H1 (cell line): ENCODE results near the gene TRDN. TPM values are rescaled to one million over a fixed set of nuclear protein-coding genes. Genes with fewer than 3 reads are reported as not detected.

Experiments
- CTCF ChIA-PET: fragments of 300-600 bp; sonication (Branson Sonifier 250); formaldehyde crosslinking; loops from one replicate; lab custom pipeline; 2021; ENCODE audit not compliant: partially characterized antibody; lab: Charles Lee
- POLR2A ChIA-PET: fragments of 300-600 bp; sonication (Branson Sonifier 250); formaldehyde crosslinking; loops from one replicate; lab custom pipeline; 2021; ENCODE audit warnings: inconsistent platforms; ENCODE audit not compliant: partially characterized antibody; lab: Charles Lee
- DNase-seq, 2 experiments: peaks; one replicate each; pipeline versions ENCODE4 v3.0.0 to v3.0.0-alpha.2; 2010 to 2022; ENCODE audit warnings: low spot score in 2 of 2, low read depth in 1 of 2, mixed read lengths in 1 of 2
- FAIRE-seq: peaks from 2 replicates; lab custom pipeline; 2011; peaks lifted over from hg19 to GRCh38; lab: Jason Lieb, UNC
- H2AFZ ChIP-seq: 2 replicates; pipeline ENCODE4 v1.8.1; 2012; ENCODE audit warnings: low read length, inconsistent platforms
- H2AK5ac ChIP-seq: 2 replicates; pipeline ENCODE4 v1.6.1; 2013; ENCODE audit warnings: low read depth, low read length
- H2BK120ac ChIP-seq: replicated peaks from 2 replicates; pipeline ENCODE3; 2013; ENCODE audit warnings: low read depth, low read length, inconsistent platforms
- H2BK12ac ChIP-seq: 2 replicates; pipeline ENCODE4 v1.6.1; 2013; ENCODE audit warnings: low read depth, low read length
- H2BK15ac ChIP-seq: 2 replicates; pipeline ENCODE4 v1.6.1; 2013; ENCODE audit warnings: low read length
- H2BK20ac ChIP-seq: 2 replicates; pipeline ENCODE4 v1.6.1; 2013; ENCODE audit warnings: low read length
- H2BK5ac ChIP-seq: 2 replicates; pipeline ENCODE4 v1.6.1; 2013; ENCODE audit warnings: low read depth, low read length
- H3K14ac ChIP-seq: 2 replicates; pipeline ENCODE4 v1.6.1; 2013; ENCODE audit warnings: inconsistent platforms; ENCODE audit not compliant: insufficient read length
- H3K18ac ChIP-seq: 2 replicates; pipeline ENCODE4 v1.6.1; 2013; ENCODE audit warnings: low read length; ENCODE audit errors: extremely low read depth
- H3K23ac ChIP-seq: 2 replicates; pipeline ENCODE4 v1.6.1; 2013; ENCODE audit warnings: inconsistent platforms; ENCODE audit not compliant: insufficient read length
- H3K23me2 ChIP-seq: 2 replicates; pipeline ENCODE4 v1.6.1; 2013; ENCODE audit warnings: low read depth, low read length
- H3K27ac ChIP-seq: 2 replicates; pipeline ENCODE4 v1.6.1; 2011; ENCODE audit warnings: low read depth, low read length, inconsistent platforms
- H3K27me3 ChIP-seq, 4 experiments: replicated peaks in 1 of 4; 1 replicate in 1 of 4; 2 replicates in 3 of 4; pipeline versions ENCODE4 v1.6.1 to v1.8.1; 2011 to 2013; ENCODE audit warnings: low read length in 3 of 4, mild to moderate bottlenecking in 3 of 4, inconsistent platforms in 2 of 4, mixed read lengths in 2 of 4, moderate library complexity in 1 of 4; ENCODE audit not compliant: control insufficient read depth in 3 of 4, insufficient read depth in 3 of 4; ENCODE audit errors: extremely low read depth in 1 of 4
- H3K36me3 ChIP-seq, 4 experiments: 2 replicates each; pipeline versions ENCODE4 v1.6.1 to v1.8.1; 2011 to 2013; ENCODE audit warnings: mild to moderate bottlenecking in 4 of 4, low read length in 3 of 4, moderate library complexity in 2 of 4, control low read depth in 1 of 4, inconsistent platforms in 1 of 4; ENCODE audit not compliant: insufficient read depth in 4 of 4, control insufficient read depth in 2 of 4
- H3K4ac ChIP-seq: replicated peaks from 2 replicates; pipeline ENCODE3; 2013; ENCODE audit warnings: low read length, low read depth, mixed read lengths, inconsistent platforms; ENCODE audit not compliant: insufficient read length
- H3K4me1 ChIP-seq, 4 experiments: replicated peaks in 1 of 4; 1 replicate in 1 of 4; 2 replicates in 3 of 4; pipeline versions ENCODE4 v1.6.1 to v1.8.1; 2011 to 2013; ENCODE audit warnings: low read length in 3 of 4, inconsistent platforms in 2 of 4, mixed read lengths in 1 of 4; ENCODE audit not compliant: insufficient read depth in 4 of 4, control insufficient read depth in 3 of 4
- H3K4me2 ChIP-seq, 2 experiments: 2 replicates each; pipeline versions ENCODE4 v1.6.1 to v1.8.1; 2011 to 2013; ENCODE audit warnings: low read depth in 2 of 2, low read length in 2 of 2, control low read depth in 1 of 2, inconsistent platforms in 1 of 2, mild to moderate bottlenecking in 1 of 2; ENCODE audit not compliant: insufficient read depth in 1 of 2
- H3K4me3 ChIP-seq, 4 experiments: fragments of 200-600, 300-600 bp in 1 of 4; sonication (generic), shearing (Covaris generic), sonication (Bioruptor Twin) in 1 of 4; 2 replicates each; pipeline versions ENCODE4 v1.5.1 to v1.8.1; 2011 to 2016; ENCODE audit warnings: low read length in 4 of 4, low read depth in 3 of 4, control low read depth in 2 of 4, inconsistent platforms in 2 of 4, mild to moderate bottlenecking in 2 of 4, mixed read lengths in 1 of 4, moderate library complexity in 1 of 4; ENCODE audit not compliant: insufficient read depth in 2 of 4; ENCODE audit errors: extremely low read depth in 1 of 4
- H3K56ac ChIP-seq: replicated peaks from 2 replicates; pipeline ENCODE3; 2013; ENCODE audit warnings: low read depth, mild to moderate bottlenecking, mixed read lengths, low read length, inconsistent platforms; ENCODE audit not compliant: insufficient read length
- H3K79me1 ChIP-seq: 2 replicates; pipeline ENCODE4 v1.6.1; 2013; ENCODE audit warnings: low read depth, low read length, control low read depth
- H3K79me2 ChIP-seq, 2 experiments: 2 replicates each; pipeline versions ENCODE4 v1.6.1 to v1.8.1; 2012 to 2013; ENCODE audit warnings: low read length in 2 of 2, mild to moderate bottlenecking in 2 of 2, inconsistent platforms in 1 of 2; ENCODE audit not compliant: insufficient read depth in 2 of 2, control insufficient read depth in 1 of 2
- H3K9ac ChIP-seq, 4 experiments: replicated peaks in 1 of 4; 1 replicate in 1 of 4; 2 replicates in 3 of 4; pipeline versions ENCODE4 v1.6.1 to v1.8.1; 2011 to 2013; ENCODE audit warnings: low read depth in 3 of 4, low read length in 3 of 4, control low read depth in 2 of 4, mild to moderate bottlenecking in 2 of 4, moderate library complexity in 2 of 4, inconsistent platforms in 1 of 4; ENCODE audit errors: extremely low read depth in 1 of 4
- H3K9me3 ChIP-seq, 2 experiments: 2 replicates each; pipeline versions ENCODE4 v1.6.1 to v1.8.1; 2012 to 2013; ENCODE audit warnings: mild to moderate bottlenecking in 2 of 2, moderate library complexity in 2 of 2, control low read depth in 1 of 2, inconsistent platforms in 1 of 2, low read depth in 1 of 2, low read length in 1 of 2, mixed read lengths in 1 of 2; ENCODE audit not compliant: insufficient read depth in 2 of 2
- H4K20me1 ChIP-seq, 2 experiments: replicated peaks in 1 of 2; 2 replicates each; pipeline versions ENCODE3 to v1.8.1; 2011 to 2013; ENCODE audit warnings: inconsistent platforms in 2 of 2, low read length in 2 of 2, mild to moderate bottlenecking in 1 of 2; ENCODE audit not compliant: insufficient read depth in 2 of 2, control insufficient read depth in 1 of 2
- H4K5ac ChIP-seq: 2 replicates; pipeline ENCODE4 v1.6.1; 2013; ENCODE audit warnings: low read length, low read depth, mixed read lengths, inconsistent platforms; ENCODE audit not compliant: insufficient read length
- H4K8ac ChIP-seq: 2 replicates; pipeline ENCODE4 v1.8.0; 2013; ENCODE audit warnings: mild to moderate bottlenecking, moderate library complexity, low read length, inconsistent platforms; ENCODE audit not compliant: insufficient read depth; ENCODE audit errors: extremely low read depth
- H4K91ac ChIP-seq: replicated peaks from 2 replicates; pipeline ENCODE3; 2013; ENCODE audit warnings: low read length, mixed read lengths, inconsistent platforms; ENCODE audit not compliant: insufficient read length
- CEBPB ChIP-seq: IDR thresholded peaks from 2 replicates; pipeline ENCODE4 v1.6.1; 2012; ENCODE audit warnings: low read depth, low read length
- FOSL1 ChIP-seq: IDR thresholded peaks from 2 replicates; pipeline ENCODE4 v1.6.1; 2011; ENCODE audit warnings: mild to moderate bottlenecking, low read depth, low read length, moderate library complexity; ENCODE audit not compliant: insufficient read depth
- RXRA ChIP-seq: IDR thresholded peaks from 2 replicates; pipeline ENCODE4 v1.6.1; 2011; ENCODE audit warnings: low read depth, mild to moderate bottlenecking, low read length, moderate library complexity; ENCODE audit not compliant: insufficient read depth
- SIRT6 ChIP-seq: IDR thresholded peaks from one replicate; pipeline ENCODE4 v1.7.1; 2012; ENCODE audit warnings: low read length, inconsistent platforms
- WGBS, 2 experiments: shearing (Covaris generic) in 1 of 2; methylation state at CpG; one replicate each; pipeline versions ENCODE4 v1.1.6 to v1.1.7; 2013 to 2015; ENCODE audit warnings: low lambda C conversion rate in 2 of 2, mixed read lengths in 2 of 2, inconsistent platforms in 1 of 2, low coverage in 1 of 2, missing lambda C conversion rate in 1 of 2; ENCODE audit not compliant: insufficient replicate concordance in 2 of 2, insufficient coverage in 1 of 2, insufficient read length in 1 of 2; ENCODE audit errors: extremely low coverage in 1 of 2, missing lambda C conversion rate in 1 of 2; 5-methylcytosine and 5-hydroxymethylcytosine counted together
- polyA plus RNA-seq, 7 experiments: library from polyadenylated mRNA; depleted of rRNA in 3 of 7; stranded (reverse) in 5 of 7; unstranded in 2 of 7; fragments of >200 nt in 5 of 7; fragments of 200-250 nt in 2 of 7; gene quantifications; 1 replicate in 5 of 7; 2 replicates in 1 of 7; 4 replicates in 1 of 7; pipeline versions ENCODE4 v1.2.1 to v1.2.3, GENCODE V29; 2011 to 2013; ENCODE audit warnings: missing spikeins in 2 of 7, mixed read lengths in 2 of 7
- total RNA-seq: library from RNA; stranded (reverse); fragmentation: NEBNext Ultra II Directional; extraction: Animal tissue kit (Norgen Biotek cat#: 25700); gene quantifications from 2 replicates; pipeline ENCODE4 v1.2.1, GENCODE V29; 2021

Gene TRDN
- total and polyA plus RNA-seq, 2 of the 8 experiments (the other 6 are each of a cell fraction or from before 2014, with no cell fraction given) = 1.6 to 41.6 TPM

DNA sequence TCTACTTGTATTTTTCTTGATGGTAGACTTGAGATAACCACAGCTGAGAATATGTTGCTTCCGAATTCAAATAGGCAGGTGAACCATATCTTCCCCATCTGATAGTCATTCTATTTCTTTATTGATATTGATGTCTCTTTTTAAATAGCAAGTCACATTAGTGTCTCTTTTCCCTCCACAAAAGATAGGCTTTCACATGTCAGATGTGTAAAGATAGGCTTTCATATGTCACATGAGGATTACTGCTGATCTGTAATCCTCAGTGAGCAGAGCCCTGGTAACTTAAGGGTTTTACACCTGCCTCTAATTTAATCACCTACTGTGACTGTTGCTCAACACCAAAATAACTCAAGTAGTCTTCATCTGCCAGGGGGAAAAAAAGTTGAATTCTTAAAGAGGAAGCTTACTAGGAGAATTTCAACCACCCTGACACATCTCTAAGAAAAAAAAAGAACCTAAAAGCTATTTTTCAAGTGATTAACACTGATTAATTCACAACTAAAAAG, 45.3 kb upstream of the TRDN start:
- Histone ChIP-seq H3K9me3 (no peaks in the 10 kb centered on the region), H3K18ac (no peak overlapping the region), H2BK12ac (no peak overlapping the region), H4K20me1 (no peaks in the 10 kb centered on the region), H2AK5ac (no peak overlapping the region), H2BK20ac (no peak overlapping the region), H3K23ac (no peak overlapping the region), H3K4me3 (no peak overlapping the region), H2BK120ac (no peak overlapping the region), H3K9ac (no peak overlapping the region), H3K4ac (no peak overlapping the region), H3K27ac (no peak overlapping the region), H3K4me2 (no peak overlapping the region), H4K8ac (no peak overlapping the region), H3K36me3 (no peaks in the 10 kb centered on the region), H2BK5ac (no peak overlapping the region), H3K56ac (no peak overlapping the region), H3K79me2 (no peaks in the 10 kb centered on the region), H4K91ac (no peak overlapping the region), H3K79me1 (no peaks in the 10 kb centered on the region), H4K5ac (no peak overlapping the region), H2AFZ (no peak overlapping the region), H3K4me1 (no peaks in the 10 kb centered on the region), H3K14ac (no peak overlapping the region), H3K23me2 (no peaks in the 10 kb centered on the region), H3K27me3 (no peaks in the 10 kb centered on the region), H2BK15ac (no peak overlapping the region)
- WGBS, 2 experiments = 84% methylated on average over 1 of the region's 1 CpG; no CpG with 5 or more reads in 1 of the 2 experiments
- no peak for TF ChIP-seq SIRT6
- TF ChIP-seq FOSL1 = no peak
- no peak for TF ChIP-seq RXRA
- TF ChIP-seq CEBPB = peak; percentile 66; the same call in 1 of the 2 replicates
- DNase-seq (no peak), FAIRE-seq (no peak)
- POLR2A ChIA-PET = no interaction called here
- CTCF ChIA-PET = interaction anchor here (0.6 to 0.8 kb wide), 2 partner anchors 73 to 131 kb away, joined by 3 read pairs; no protein-coding TSS in a partner anchor
